ENCODE data around the gene AKT1S1.

AKT1S1 gene

GRCh38 chr19:49837425-49837824, 39.7 kb downstream of the AKT1S1 start:
- Histone ChIP-seq H3K36me3 (ENCODE audit: control insufficient read depth, insufficient read depth, low read length) (peaks cover 97% of the 10 kb centered on the region), H3K27ac (ENCODE audit: low read depth, low read length, severe bottlenecking) (no peak overlapping the region), H3K4me1 (ENCODE audit: control insufficient read depth, insufficient read depth, low read length, poor library complexity, severe bottlenecking) (peaks cover 5% of the 10 kb centered on the region), H3K4me3 (ENCODE audit: extremely low read depth, insufficient read depth, low read length, poor library complexity, severe bottlenecking) (no peak overlapping the region), H3K9me3 (ENCODE audit: control insufficient read depth, low read length) (no peaks in the 10 kb centered on the region)
- WGBS, 2 experiments (ENCODE audit: insufficient coverage in 2 of 2) = 92 to 98% methylated on average over 9 of the region's 9 CpGs

GRCh38 chr19:49837009-49837310, 40.2 kb downstream of the AKT1S1 start:
- Histone ChIP-seq H3K9me3 (ENCODE audit: control insufficient read depth, low read length) (no peaks in the 10 kb centered on the region), H3K4me1 (ENCODE audit: control insufficient read depth, insufficient read depth, low read length, poor library complexity, severe bottlenecking) (peaks cover 5% of the 10 kb centered on the region), H3K4me3 (ENCODE audit: extremely low read depth, insufficient read depth, low read length, poor library complexity, severe bottlenecking) (no peak overlapping the region), H3K36me3 (ENCODE audit: control insufficient read depth, insufficient read depth, low read length) (peaks cover 97% of the 10 kb centered on the region), H3K27ac (ENCODE audit: low read depth, low read length, severe bottlenecking) (no peak overlapping the region)
- WGBS, 2 experiments (ENCODE audit: insufficient coverage in 2 of 2) = 87 to 94% methylated on average over 5 of the region's 5 CpGs

DNA sequence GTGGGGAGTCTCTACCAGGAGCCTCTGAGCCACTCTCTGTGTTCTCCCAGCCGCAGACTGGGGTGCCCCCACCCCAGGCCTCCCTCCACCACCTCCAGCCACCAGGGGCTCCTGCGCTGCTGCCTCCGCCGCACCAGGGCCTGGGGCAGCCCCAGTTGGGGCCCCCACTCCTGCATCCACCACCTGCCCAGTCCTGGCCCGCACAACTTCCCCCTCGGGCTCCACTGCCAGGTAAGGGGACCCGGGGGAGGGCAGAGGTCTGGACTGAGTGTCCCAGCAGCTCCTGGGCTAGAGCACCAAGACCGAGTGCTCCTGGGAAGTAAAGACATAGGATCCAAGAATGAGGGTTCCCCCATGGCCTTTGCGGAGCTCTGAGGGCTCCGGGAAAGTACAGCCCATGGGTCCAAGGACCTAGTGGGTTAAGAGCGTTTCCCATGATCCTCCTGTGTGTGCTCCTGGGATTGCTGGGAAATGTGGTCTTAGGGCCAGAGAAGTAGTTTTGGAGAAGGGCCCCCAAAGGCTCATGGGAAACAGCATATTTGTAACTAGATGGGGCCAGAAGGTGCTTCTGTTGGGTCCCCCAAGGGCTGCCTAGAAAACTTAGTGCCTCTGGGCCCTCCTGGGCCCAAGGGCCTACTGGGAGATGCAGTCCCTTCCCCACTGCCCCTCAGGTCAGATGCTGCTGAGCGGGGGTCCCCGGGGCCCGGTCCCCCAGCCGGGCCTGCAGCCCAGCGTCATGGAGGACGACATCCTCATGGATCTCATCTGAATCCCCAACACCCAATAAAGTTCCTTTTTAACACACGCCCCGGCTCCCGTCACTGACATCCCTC, 40.8 kb downstream of the AKT1S1 start:
- WGBS, 2 experiments (ENCODE audit: insufficient coverage in 2 of 2) = 96 to 98% methylated on average over 18 to 19 of the region's 20 CpGs
- H3K4me3 ChIP-seq (ENCODE audit: extremely low read depth, insufficient read depth, low read length, poor library complexity, severe bottlenecking) = no peak overlapping the region
- H3K27ac ChIP-seq (ENCODE audit: low read depth, low read length, severe bottlenecking) = no peak overlapping the region

GRCh38 chr19:49835562-49835961, 41.6 kb downstream of the AKT1S1 start:
- H3K9me3 ChIP-seq (ENCODE audit: control insufficient read depth, low read length) = no peaks in the 10 kb centered on the region
- WGBS, 2 experiments (ENCODE audit: insufficient coverage in 2 of 2) = 90 to 97% methylated on average over 4 to 10 of the region's 12 CpGs
- no peak overlapping the region for H3K27ac ChIP-seq (ENCODE audit: low read depth, low read length, severe bottlenecking)
- H3K4me1 ChIP-seq (ENCODE audit: control insufficient read depth, insufficient read depth, low read length, poor library complexity, severe bottlenecking) = peaks cover 7% of the 10 kb centered on the region
- peaks cover 97% of the 10 kb centered on the region for H3K36me3 ChIP-seq (ENCODE audit: control insufficient read depth, insufficient read depth, low read length)
- no peak overlapping the region for H3K4me3 ChIP-seq (ENCODE audit: extremely low read depth, insufficient read depth, low read length, poor library complexity, severe bottlenecking)

More for the DNA sequence above, 40.8 kb downstream of the AKT1S1 start:
- H3K36me3 ChIP-seq (ENCODE audit: control insufficient read depth, insufficient read depth, low read length) = peaks cover 97% of the 10 kb centered on the region
- H3K4me1 ChIP-seq (ENCODE audit: control insufficient read depth, insufficient read depth, low read length, poor library complexity, severe bottlenecking) = peaks cover 5% of the 10 kb centered on the region
- H3K9me3 ChIP-seq (ENCODE audit: control insufficient read depth, low read length) = no peaks in the 10 kb centered on the region

- H3K4me3 ChIP-seq (ENCODE audit: extremely low read depth, insufficient read depth, low read length, poor library complexity, severe bottlenecking) = no peak overlapping the region
- WGBS, 2 experiments (ENCODE audit: insufficient coverage in 2 of 2) = 91 to 97% methylated on average over 1 to 7 of the region's 7 CpGs
- peaks cover 9% of the 10 kb centered on the region for H3K4me1 ChIP-seq (ENCODE audit: control insufficient read depth, insufficient read depth, low read length, poor library complexity, severe bottlenecking)
- H3K27ac ChIP-seq (ENCODE audit: low read depth, low read length, severe bottlenecking) = no peak overlapping the region
- H3K36me3 ChIP-seq (ENCODE audit: control insufficient read depth, insufficient read depth, low read length) = peaks cover 97% of the 10 kb centered on the region
- no peaks in the 10 kb centered on the region for H3K9me3 ChIP-seq (ENCODE audit: control insufficient read depth, low read length)
These were observed 43.6 kb downstream of the AKT1S1 start for GRCh38 chr19:49833599-49833998.

- peaks cover 94% of the 10 kb centered on the region for H3K36me3 ChIP-seq (ENCODE audit: control insufficient read depth, insufficient read depth, low read length)
- H3K4me3 ChIP-seq (ENCODE audit: extremely low read depth, insufficient read depth, low read length, poor library complexity, severe bottlenecking) = no peak overlapping the region
- H3K4me1 ChIP-seq (ENCODE audit: control insufficient read depth, insufficient read depth, low read length, poor library complexity, severe bottlenecking) = peaks cover 9% of the 10 kb centered on the region
- 94 to 96% methylated on average over 6 to 8 of the region's 9 CpGs for WGBS, 2 experiments (ENCODE audit: insufficient coverage in 2 of 2)
- H3K9me3 ChIP-seq (ENCODE audit: control insufficient read depth, low read length) = no peaks in the 10 kb centered on the region
- H3K27ac ChIP-seq (ENCODE audit: low read depth, low read length, severe bottlenecking) = no peak overlapping the region
These were observed 44.6 kb downstream of the AKT1S1 start for GRCh38 chr19:49832556-49832955.

DNA sequence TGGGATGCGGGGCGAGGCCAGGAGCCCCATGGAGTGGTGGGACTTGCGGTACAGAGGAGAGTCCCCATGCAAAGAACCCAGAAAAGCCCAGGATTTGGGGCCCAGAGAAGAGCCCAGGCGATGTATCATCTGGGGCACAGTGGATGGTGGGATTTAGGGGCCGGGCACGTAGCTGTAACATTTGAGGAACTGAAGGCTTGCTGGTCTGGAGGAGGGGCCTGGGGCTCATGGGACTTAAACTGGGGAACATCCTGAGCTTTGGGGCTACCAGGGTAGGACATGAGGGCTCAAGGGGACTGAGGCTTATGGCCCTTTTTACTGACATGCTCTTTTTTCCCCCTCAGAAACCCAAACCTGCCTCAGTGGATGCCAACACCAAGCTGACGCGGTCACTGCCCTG, 45.6 kb downstream of the AKT1S1 start:
- H3K4me3 ChIP-seq (ENCODE audit: extremely low read depth, insufficient read depth, low read length, poor library complexity, severe bottlenecking) = no peak overlapping the region
- WGBS, 2 experiments (ENCODE audit: insufficient coverage in 2 of 2) = 89 to 100% methylated on average over 7 of the region's 8 CpGs
- peaks cover 85% of the 10 kb centered on the region for H3K36me3 ChIP-seq (ENCODE audit: control insufficient read depth, insufficient read depth, low read length)
- H3K9me3 ChIP-seq (ENCODE audit: control insufficient read depth, low read length) = no peaks in the 10 kb centered on the region
- H3K27ac ChIP-seq (ENCODE audit: low read depth, low read length, severe bottlenecking) = no peak overlapping the region
- peaks cover 5% of the 10 kb centered on the region for H3K4me1 ChIP-seq (ENCODE audit: control insufficient read depth, insufficient read depth, low read length, poor library complexity, severe bottlenecking)

- Histone ChIP-seq H3K27ac (ENCODE audit: low read depth, low read length, severe bottlenecking) (no peak overlapping the region), H3K4me1 (ENCODE audit: control insufficient read depth, insufficient read depth, low read length, poor library complexity, severe bottlenecking) (peaks cover 4% of the 10 kb centered on the region), H3K36me3 (ENCODE audit: control insufficient read depth, insufficient read depth, low read length) (peaks cover 77% of the 10 kb centered on the region), H3K4me3 (ENCODE audit: extremely low read depth, insufficient read depth, low read length, poor library complexity, severe bottlenecking) (no peak overlapping the region), H3K9me3 (ENCODE audit: control insufficient read depth, low read length) (no peaks in the 10 kb centered on the region)
- 95 to 100% methylated on average over 7 to 10 of the region's 12 CpGs for WGBS, 2 experiments (ENCODE audit: insufficient coverage in 2 of 2)
These were observed 46.4 kb downstream of the AKT1S1 start for GRCh38 chr19:49830766-49831165.

GRCh38 chr19:49829721-49830120, 47.4 kb downstream of the AKT1S1 start:
- H3K27ac ChIP-seq (ENCODE audit: low read depth, low read length, severe bottlenecking) = no peak overlapping the region
- no peaks in the 10 kb centered on the region for H3K9me3 ChIP-seq (ENCODE audit: control insufficient read depth, low read length)
- H3K4me3 ChIP-seq (ENCODE audit: extremely low read depth, insufficient read depth, low read length, poor library complexity, severe bottlenecking) = no peak overlapping the region
- peaks cover 72% of the 10 kb centered on the region for H3K36me3 ChIP-seq (ENCODE audit: control insufficient read depth, insufficient read depth, low read length)
- WGBS, 2 experiments (ENCODE audit: insufficient coverage in 2 of 2) = 94 to 96% methylated on average over 13 to 18 of the region's 18 CpGs
- peaks cover 4% of the 10 kb centered on the region for H3K4me1 ChIP-seq (ENCODE audit: control insufficient read depth, insufficient read depth, low read length, poor library complexity, severe bottlenecking)

DNA sequence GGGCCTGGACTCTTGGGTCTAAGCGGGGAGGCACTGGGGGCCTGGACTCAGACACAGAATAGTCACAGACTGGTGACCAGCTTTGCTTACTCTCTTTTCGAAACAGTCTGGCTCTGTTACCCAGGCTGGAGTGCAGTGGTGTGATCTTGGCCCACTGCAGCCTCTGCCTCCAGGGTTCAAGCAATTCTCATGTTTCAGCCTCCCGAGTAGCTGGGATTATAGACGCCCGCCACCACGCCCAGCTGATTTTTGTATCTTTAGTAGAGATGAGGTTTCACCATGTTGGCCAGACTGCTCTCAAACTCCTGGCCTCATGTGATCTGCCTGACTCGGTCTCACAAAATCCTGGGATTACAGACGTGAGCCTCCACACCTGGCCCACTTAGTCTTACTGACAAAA, 48.0 kb downstream of the AKT1S1 start:
- H3K9me3 ChIP-seq (ENCODE audit: control insufficient read depth, low read length) = no peaks in the 10 kb centered on the region
- no peak overlapping the region for H3K27ac ChIP-seq (ENCODE audit: low read depth, low read length, severe bottlenecking)
- peaks cover 73% of the 10 kb centered on the region for H3K36me3 ChIP-seq (ENCODE audit: control insufficient read depth, insufficient read depth, low read length)
- H3K4me1 ChIP-seq (ENCODE audit: control insufficient read depth, insufficient read depth, low read length, poor library complexity, severe bottlenecking) = peaks cover 4% of the 10 kb centered on the region
- H3K4me3 ChIP-seq (ENCODE audit: extremely low read depth, insufficient read depth, low read length, poor library complexity, severe bottlenecking) = no peak overlapping the region
- WGBS, 2 experiments (ENCODE audit: insufficient coverage in 2 of 2) = 94 to 98% methylated on average over 8 of the region's 8 CpGs

DNA sequence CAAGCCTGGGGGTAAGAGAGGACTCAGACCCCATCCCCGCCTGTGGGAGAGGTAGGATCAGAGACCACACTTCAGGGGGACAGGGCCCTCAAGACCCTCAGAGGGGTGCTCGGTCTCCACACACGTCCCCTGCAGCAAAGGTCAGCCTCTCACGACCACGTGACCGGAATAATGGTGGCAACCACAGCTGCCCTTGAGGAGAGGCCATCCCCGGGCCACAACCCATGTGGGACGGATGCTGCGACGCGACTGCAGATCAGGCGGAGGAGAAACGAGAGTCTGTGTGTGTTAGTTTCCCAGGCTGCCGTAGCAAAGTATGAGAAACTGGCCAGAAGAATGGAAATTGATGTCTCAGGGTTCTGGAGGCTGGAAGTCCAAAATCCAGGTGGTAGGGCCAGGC, 50.1 kb downstream of the AKT1S1 start:
- Histone ChIP-seq H3K9me3 (ENCODE audit: control insufficient read depth, low read length) (no peaks in the 10 kb centered on the region), H3K36me3 (ENCODE audit: control insufficient read depth, insufficient read depth, low read length) (peaks cover 72% of the 10 kb centered on the region), H3K4me1 (ENCODE audit: control insufficient read depth, insufficient read depth, low read length, poor library complexity, severe bottlenecking) (peaks cover 4% of the 10 kb centered on the region), H3K27ac (ENCODE audit: low read depth, low read length, severe bottlenecking) (no peak overlapping the region), H3K4me3 (ENCODE audit: extremely low read depth, insufficient read depth, low read length, poor library complexity, severe bottlenecking) (no peak overlapping the region)
- WGBS, 2 experiments (ENCODE audit: insufficient coverage in 2 of 2) = 95 to 98% methylated on average over 14 of the region's 14 CpGs

Data from mesodermal cell (in vitro differentiated cells).